Tibial nerve (tissue), 4 donors: ENCODE data around the gene RSRC1. TPM values are rescaled to one million over a fixed set of nuclear protein-coding genes. Genes with fewer than 3 reads are reported as not detected.

Source experiments
- DNase-seq, 2 donors: peaks; one replicate each; pipeline ENCODE4 v3.0.0-alpha.2; 2019; ENCODE audit warnings: low spot score in 2 of 2
- H3K27ac ChIP-seq, 4 donors: fragments of 200-600 bp; sonication (generic) in 3 of 4; one replicate each; pipeline ENCODE4 v1.5.1; 2017 to 2019; ENCODE audit warnings: mild to moderate bottlenecking in 1 of 4
- H3K27me3 ChIP-seq, 2 donors: fragments of 200-600 bp; sonication (generic) in 1 of 2; one replicate each; pipeline versions ENCODE4 v1.5.1 to v1.6.0; 2017 to 2019
- H3K36me3 ChIP-seq, 3 donors: fragments of 200-600 bp; sonication (generic); one replicate each; pipeline ENCODE4 v1.5.1; 2018 to 2019
- H3K4me1 ChIP-seq, 4 donors: fragments of 200-600 bp; sonication (generic) in 3 of 4; one replicate each; pipeline ENCODE4 v1.5.1; 2017 to 2019
- H3K4me3 ChIP-seq, 4 donors: fragments of 200-600 bp; sonication (generic) in 3 of 4; one replicate each; pipeline ENCODE4 v1.5.1; 2017 to 2019; ENCODE audit warnings: mild to moderate bottlenecking in 1 of 4, moderate library complexity in 1 of 4
- H3K9me3 ChIP-seq, 4 donors: fragments of 200-600 bp; sonication (generic) in 3 of 4; one replicate each; pipeline ENCODE4 v1.5.1; 2017 to 2019
- EP300 ChIP-seq, 2 donors: sonication (generic); formaldehyde crosslinking; IDR thresholded peaks; one replicate each; pipeline ENCODE4 v1.6.1; 2017; ENCODE audit warnings: antibody characterized with exemption in 2 of 2, mild to moderate bottlenecking in 1 of 2
- POLR2A ChIP-seq, 2 donors: fragments of 450-650 bp; IDR thresholded peaks; one replicate each; pipeline ENCODE4 v1.6.1; 2017; ENCODE audit warnings: antibody characterized with exemption in 2 of 2, mild to moderate bottlenecking in 2 of 2, moderate library complexity in 2 of 2
- WGBS, 2 donors: methylation state at CpG; one replicate each; pipeline ENCODE4 v1.1.5; 2018; 5-methylcytosine and 5-hydroxymethylcytosine counted together
- total RNA-seq, 4 donors: library from RNA; depleted of rRNA; stranded (reverse); fragments of >200 nt; gene quantifications; one replicate each; pipeline ENCODE4 v1.1.0, GENCODE V29; 2016
- TF ChIP-seq, protein P1 (sequence below), 5 experiments: fragments of 200-600 bp in 3 of 5; fragments of 450-650 bp in 2 of 5; sonication (generic) in 3 of 5; IDR thresholded peaks; one replicate each; pipeline ENCODE4 v1.5.1; 2016 to 2019; ENCODE audit warnings: antibody characterized with exemption in 5 of 5, mild to moderate bottlenecking in 3 of 5, moderate library complexity in 2 of 5

Gene RSRC1
- total RNA-seq, 4 donors from 2014 or later, result 58.2 to 70.5 (median 68.6) TPM

DNA sequence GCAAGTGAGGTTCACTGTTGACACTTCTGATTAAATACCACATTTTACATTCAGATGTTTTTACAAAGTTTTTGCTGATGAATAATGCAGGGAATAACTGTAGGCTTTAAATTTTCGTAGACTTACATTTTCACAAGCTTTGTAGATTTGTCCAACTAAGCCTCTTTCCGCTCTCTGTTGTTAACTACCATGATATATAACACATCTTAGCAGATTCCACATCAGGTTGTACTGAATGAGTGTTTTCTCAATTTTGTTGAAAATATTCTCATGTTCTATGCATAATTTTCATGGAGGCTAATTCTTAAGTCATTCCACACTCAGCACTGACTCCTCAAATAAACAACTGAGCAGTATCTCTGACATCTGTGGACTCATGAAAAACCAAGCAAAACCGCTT lies 168.3 kb downstream of the RSRC1 start:
- Histone ChIP-seq H3K9me3 (no peaks in the 10 kb centered on the region), H3K36me3 (peaks cover 0 to 20% (median 0%) of the 10 kb centered on the region in 3 donors), H3K27me3 (no peaks in the 10 kb centered on the region), H3K27ac (no peak overlapping the region), H3K4me3 (no peak overlapping the region), H3K4me1 (no peaks in the 10 kb centered on the region)
- DNase-seq, result no peak
- TF ChIP-seq POLR2A (IDR thresholded peaks at IDR 0.05) (no peak), EP300 (IDR thresholded peaks at IDR 0.05) (no peak)
- TF ChIP-seq, protein P1, sequence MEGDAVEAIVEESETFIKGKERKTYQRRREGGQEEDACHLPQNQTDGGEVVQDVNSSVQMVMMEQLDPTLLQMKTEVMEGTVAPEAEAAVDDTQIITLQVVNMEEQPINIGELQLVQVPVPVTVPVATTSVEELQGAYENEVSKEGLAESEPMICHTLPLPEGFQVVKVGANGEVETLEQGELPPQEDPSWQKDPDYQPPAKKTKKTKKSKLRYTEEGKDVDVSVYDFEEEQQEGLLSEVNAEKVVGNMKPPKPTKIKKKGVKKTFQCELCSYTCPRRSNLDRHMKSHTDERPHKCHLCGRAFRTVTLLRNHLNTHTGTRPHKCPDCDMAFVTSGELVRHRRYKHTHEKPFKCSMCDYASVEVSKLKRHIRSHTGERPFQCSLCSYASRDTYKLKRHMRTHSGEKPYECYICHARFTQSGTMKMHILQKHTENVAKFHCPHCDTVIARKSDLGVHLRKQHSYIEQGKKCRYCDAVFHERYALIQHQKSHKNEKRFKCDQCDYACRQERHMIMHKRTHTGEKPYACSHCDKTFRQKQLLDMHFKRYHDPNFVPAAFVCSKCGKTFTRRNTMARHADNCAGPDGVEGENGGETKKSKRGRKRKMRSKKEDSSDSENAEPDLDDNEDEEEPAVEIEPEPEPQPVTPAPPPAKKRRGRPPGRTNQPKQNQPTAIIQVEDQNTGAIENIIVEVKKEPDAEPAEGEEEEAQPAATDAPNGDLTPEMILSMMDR (IDR thresholded peaks at IDR 0.05), result no peak
- WGBS, 2 donors, result 97 to 98% methylated on average over 3 of the region's 3 CpGs

DNA sequence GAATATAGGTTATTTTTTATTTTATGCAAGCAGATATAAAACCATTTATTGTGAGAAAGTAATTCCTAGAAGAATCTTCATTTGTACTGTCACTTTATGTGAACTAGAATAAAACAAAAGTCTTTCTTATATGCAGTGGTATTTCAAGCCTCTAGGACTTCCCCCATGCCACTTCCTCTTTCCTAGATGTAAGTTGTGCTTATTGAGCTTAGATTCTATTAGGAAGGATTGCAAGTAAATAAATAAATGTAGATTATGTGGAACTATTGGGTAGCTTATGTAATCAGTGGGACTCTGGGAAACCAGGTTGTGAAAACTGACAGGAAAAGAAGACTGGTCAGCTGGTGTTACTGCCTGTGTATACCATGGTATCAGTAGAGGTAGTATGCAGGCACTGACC lies 169.7 kb downstream of the RSRC1 start:
- Histone ChIP-seq H3K4me3 (no peak overlapping the region), H3K27me3 (no peaks in the 10 kb centered on the region), H3K36me3 (peaks cover 0 to 20% (median 0%) of the 10 kb centered on the region in 3 donors), H3K9me3 (no peaks in the 10 kb centered on the region), H3K27ac (no peak overlapping the region), H3K4me1 (no peaks in the 10 kb centered on the region)
- DNase-seq, result no peak
- TF ChIP-seq POLR2A (IDR thresholded peaks at IDR 0.05), result no peak
- no peak for TF ChIP-seq EP300 (IDR thresholded peaks at IDR 0.05)
- TF ChIP-seq, protein P1 (IDR thresholded peaks at IDR 0.05), result no peak

DNA sequence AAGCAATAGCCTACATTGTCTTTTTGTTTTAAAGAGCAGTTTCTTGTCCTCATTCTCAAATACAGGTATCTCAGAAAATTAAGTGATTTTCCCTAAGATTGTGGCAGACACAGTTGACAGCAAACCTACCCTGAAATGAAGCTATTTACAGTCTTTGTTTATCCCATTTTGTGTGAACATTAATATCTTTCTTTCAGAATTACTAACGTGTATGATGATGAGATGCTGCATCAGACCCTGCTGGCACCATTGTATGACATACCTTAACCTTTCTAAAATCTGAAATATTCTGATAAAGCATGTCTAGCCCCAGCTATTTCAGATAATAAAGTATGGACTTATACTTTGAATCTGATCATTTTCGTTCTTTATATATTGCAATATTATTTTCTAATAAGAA lies 185.9 kb downstream of the RSRC1 start:
- H3K36me3 ChIP-seq, result no peaks in the 10 kb centered on the region
- H3K27me3 ChIP-seq, result no peaks in the 10 kb centered on the region
- WGBS, 2 donors, result 62 to 86% methylated on average over 2 of the region's 2 CpGs
- H3K27ac ChIP-seq, result no peak overlapping the region
- TF ChIP-seq, protein P1 (IDR thresholded peaks at IDR 0.05), result no peak
- TF ChIP-seq POLR2A (IDR thresholded peaks at IDR 0.05) (no peak), EP300 (IDR thresholded peaks at IDR 0.05) (no peak)
- no peak for DNase-seq
- no peak overlapping the region for H3K4me3 ChIP-seq
- no peaks in the 10 kb centered on the region for H3K9me3 ChIP-seq
- H3K4me1 ChIP-seq, result no peaks in the 10 kb centered on the region

DNA sequence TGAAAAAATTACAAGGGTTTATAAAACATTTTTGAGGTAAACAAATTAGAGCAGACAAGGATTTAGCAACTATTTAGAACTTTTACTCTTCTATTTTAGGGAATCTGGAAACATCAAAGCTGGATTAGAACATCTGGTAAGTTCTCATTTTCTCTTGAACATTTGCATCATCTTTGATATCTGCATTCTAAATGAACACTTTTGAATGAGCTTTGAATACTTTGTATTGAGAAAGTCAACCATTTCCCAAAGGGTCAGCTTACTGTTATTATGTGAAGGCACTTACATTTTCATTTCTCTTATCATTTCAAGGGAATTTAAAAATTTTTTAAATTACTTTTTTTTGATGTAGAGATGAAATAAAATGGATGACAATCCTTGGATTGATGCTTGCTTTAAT lies 188.1 kb downstream of the RSRC1 start:
- no peak overlapping the region for H3K4me3 ChIP-seq
- no peaks in the 10 kb centered on the region for H3K4me1 ChIP-seq
- no peak for DNase-seq
- no peak for TF ChIP-seq EP300 (IDR thresholded peaks at IDR 0.05)
- TF ChIP-seq POLR2A (IDR thresholded peaks at IDR 0.05), result no peak
- TF ChIP-seq, protein P1 (IDR thresholded peaks at IDR 0.05), result no peak
- H3K27me3 ChIP-seq, result no peaks in the 10 kb centered on the region
- H3K36me3 ChIP-seq, result peaks cover 0 to 3% (median 0%) of the 10 kb centered on the region in 3 donors
- no peak overlapping the region for H3K27ac ChIP-seq
- no peaks in the 10 kb centered on the region for H3K9me3 ChIP-seq

DNA sequence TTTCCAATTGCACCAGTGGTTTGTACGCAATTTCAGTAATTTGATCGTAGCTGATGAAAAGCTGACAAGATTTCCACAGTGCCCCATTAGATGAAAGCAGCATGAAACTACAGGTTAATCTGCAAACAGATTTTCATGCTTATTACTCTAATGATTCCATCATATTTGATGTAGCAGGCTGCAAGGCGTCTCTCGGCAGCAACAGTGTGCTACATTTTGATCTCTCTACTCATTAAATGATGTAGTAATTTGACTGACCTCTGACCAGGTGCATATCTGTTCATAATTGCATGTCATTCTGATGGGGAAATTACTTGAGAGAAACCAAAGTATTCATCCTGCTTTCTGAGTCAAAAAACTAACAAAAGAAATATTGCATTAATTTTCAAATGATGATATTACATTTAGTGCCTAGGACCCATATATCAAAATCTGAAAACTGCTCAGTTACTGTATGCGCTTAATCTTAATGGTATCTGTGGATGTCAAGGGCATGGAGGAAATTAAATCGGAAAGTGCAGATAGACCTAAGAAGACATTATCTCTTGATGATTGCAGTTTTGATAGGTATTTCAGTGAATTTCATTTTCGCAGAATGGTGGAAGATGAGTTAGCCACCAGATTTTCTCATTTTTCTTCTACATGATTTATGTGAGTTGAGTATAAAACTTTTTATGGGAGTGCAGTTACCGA lies 198.5 kb downstream of the RSRC1 start:
- no peak for DNase-seq
- Histone ChIP-seq H3K4me1 (no peaks in the 10 kb centered on the region), H3K4me3 (no peak overlapping the region), H3K27ac (no peak overlapping the region), H3K36me3 (no peaks in the 10 kb centered on the region), H3K27me3 (no peaks in the 10 kb centered on the region), H3K9me3 (no peaks in the 10 kb centered on the region)
- WGBS, 2 donors, result 95 to 98% methylated on average over 8 of the region's 8 CpGs
- TF ChIP-seq POLR2A (IDR thresholded peaks at IDR 0.05), result no peak
- TF ChIP-seq, protein P1 (IDR thresholded peaks at IDR 0.05), result no peak
- TF ChIP-seq EP300 (IDR thresholded peaks at IDR 0.05), result no peak
